H9 (cell line): ENCODE measurements around the gene NTPCR. TPM values are rescaled to one million over a fixed set of nuclear protein-coding genes. Genes with fewer than 3 reads are reported as not detected.

ENCODE experiments used
- DNase-seq: peaks from one replicate; pipeline ENCODE4 v3.0.0-alpha.2; 2017
- H2AFZ ChIP-seq: one replicate; pipeline ENCODE4 v1.6.1; 2013; ENCODE audit warnings: mild to moderate bottlenecking, low read length, control low read depth, moderate library complexity
- H2AK5ac ChIP-seq: 2 replicates; pipeline ENCODE4 v1.6.1; 2013; ENCODE audit warnings: low read length, control low read depth, mixed read lengths; ENCODE audit not compliant: insufficient read length
- H2BK120ac ChIP-seq: one replicate; pipeline ENCODE4 v1.6.1; 2013; ENCODE audit warnings: low read depth, mild to moderate bottlenecking, low read length, control low read depth, inconsistent platforms; ENCODE audit not compliant: poor library complexity, severe bottlenecking
- H2BK12ac ChIP-seq: 2 replicates; pipeline ENCODE4 v1.6.1; 2013; ENCODE audit warnings: low read length, control low read depth, mixed read lengths, low read depth; ENCODE audit not compliant: insufficient read length
- H2BK15ac ChIP-seq: 2 replicates; pipeline ENCODE4 v1.6.1; 2013; ENCODE audit warnings: low read depth, low read length, control low read depth
- H2BK20ac ChIP-seq: one replicate; pipeline ENCODE4 v1.6.1; 2013; ENCODE audit warnings: low read depth, mild to moderate bottlenecking, low read length, control low read depth, inconsistent platforms; ENCODE audit not compliant: poor library complexity, severe bottlenecking
- H2BK5ac ChIP-seq: 2 replicates; pipeline ENCODE4 v1.6.1; 2013; ENCODE audit warnings: low read length, control low read depth, mixed read lengths; ENCODE audit not compliant: insufficient read length
- H3K14ac ChIP-seq: 2 replicates; pipeline ENCODE4 v1.6.1; 2013; ENCODE audit warnings: low read length, control low read depth; ENCODE audit not compliant: insufficient read depth
- H3K18ac ChIP-seq: 2 replicates; pipeline ENCODE4 v1.6.1; 2013; ENCODE audit warnings: low read depth, mild to moderate bottlenecking, mixed read lengths, low read length, control low read depth; ENCODE audit not compliant: insufficient read length
- H3K23ac ChIP-seq: 2 replicates; pipeline ENCODE4 v1.6.1; 2013; ENCODE audit warnings: low read length, control low read depth, mixed read lengths, low read depth; ENCODE audit not compliant: insufficient read length
- H3K23me2 ChIP-seq: 2 replicates; pipeline ENCODE4 v1.6.1; 2013; ENCODE audit warnings: low read depth, mild to moderate bottlenecking, mixed read lengths, low read length, control low read depth; ENCODE audit not compliant: insufficient read length, poor library complexity, severe bottlenecking
- H3K27ac ChIP-seq: 2 replicates; pipeline ENCODE4 v1.5.1; 2013; ENCODE audit warnings: low read length, control low read depth, mixed read lengths, low read depth; ENCODE audit not compliant: insufficient read length
- H3K27me3 ChIP-seq: 2 replicates; pipeline ENCODE4 v1.6.1; 2013; ENCODE audit warnings: low read length, control low read depth, inconsistent platforms; ENCODE audit not compliant: insufficient read depth
- H3K4ac ChIP-seq: 2 replicates; pipeline ENCODE4 v1.6.1; 2013; ENCODE audit warnings: low read depth, mild to moderate bottlenecking, control low read depth, inconsistent platforms, low read length, moderate library complexity
- H3K4me1 ChIP-seq: 2 replicates; pipeline ENCODE4 v1.6.1; 2013; ENCODE audit warnings: low read length, control low read depth, inconsistent platforms; ENCODE audit not compliant: insufficient read depth
- H3K4me2 ChIP-seq: 2 replicates; pipeline ENCODE4 v1.6.1; 2013; ENCODE audit warnings: low read length, control low read depth, mixed read lengths; ENCODE audit not compliant: insufficient read length, insufficient read depth
- H3K56ac ChIP-seq: 2 replicates; pipeline ENCODE4 v1.6.1; 2013; ENCODE audit warnings: low read depth, mild to moderate bottlenecking, mixed read lengths, low read length, control low read depth; ENCODE audit not compliant: insufficient read length
- H3K79me1 ChIP-seq: 2 replicates; pipeline ENCODE4 v1.6.1; 2013; ENCODE audit warnings: low read depth, mild to moderate bottlenecking, moderate library complexity, low read length, control low read depth, inconsistent platforms; ENCODE audit not compliant: insufficient read depth, poor library complexity, severe bottlenecking
- H3K79me2 ChIP-seq: 2 replicates; pipeline ENCODE4 v1.6.1; 2013; ENCODE audit warnings: low read length, control low read depth, inconsistent platforms; ENCODE audit not compliant: insufficient read depth
- H3K9ac ChIP-seq: 2 replicates; pipeline ENCODE4 v1.6.1; 2013; ENCODE audit warnings: low read length, control low read depth, mixed read lengths; ENCODE audit not compliant: insufficient read length; ENCODE audit errors: extremely low read depth
- H3K9me3 ChIP-seq: one replicate; pipeline ENCODE4 v1.6.1; 2013; ENCODE audit warnings: low read depth, low read length, inconsistent platforms; ENCODE audit not compliant: control insufficient read depth
- H3T11ph ChIP-seq: one replicate; pipeline ENCODE4 v1.6.1; 2013; ENCODE audit warnings: mild to moderate bottlenecking, low read length, control low read depth, inconsistent platforms
- H4K20me1 ChIP-seq: one replicate; pipeline ENCODE4 v1.6.1; 2013; ENCODE audit not compliant: control insufficient read depth, insufficient read length, insufficient read depth
- H4K5ac ChIP-seq: 2 replicates; pipeline ENCODE4 v1.6.1; 2013; ENCODE audit warnings: low read depth, mild to moderate bottlenecking, mixed read lengths, low read length, control low read depth; ENCODE audit not compliant: insufficient read length
- H4K8ac ChIP-seq: replicated peaks from 2 replicates; pipeline ENCODE4 v1.6.1; 2013; ENCODE audit warnings: low read length, control low read depth, mixed read lengths, low read depth; ENCODE audit not compliant: insufficient read length
- H4K91ac ChIP-seq: 2 replicates; pipeline ENCODE4 v1.6.1; 2013; ENCODE audit warnings: low read depth, mild to moderate bottlenecking, moderate library complexity, mixed read lengths, low read length, control low read depth; ENCODE audit not compliant: insufficient read length
- H3K27ac Mint-ChIP-seq, 3 experiments: 2 replicates in 2 of 3; 3 replicates in 1 of 3; pipeline ENCODE4 v1.8.0; 2020 to 2021; ENCODE audit warnings: mixed read lengths in 3 of 3, mild to moderate bottlenecking in 1 of 3, moderate library complexity in 1 of 3
- H3K27me3 Mint-ChIP-seq: 2 replicates; pipeline ENCODE4 v1.8.0; 2021; ENCODE audit warnings: low read depth, mild to moderate bottlenecking, moderate library complexity, mixed read lengths
- H3K36me3 Mint-ChIP-seq, 3 experiments: 2 replicates in 2 of 3; 3 replicates in 1 of 3; pipeline ENCODE4 v1.8.0; 2020 to 2021; ENCODE audit warnings: low read depth in 3 of 3, mixed read lengths in 3 of 3; ENCODE audit not compliant: insufficient read depth in 1 of 3
- H3K4me1 Mint-ChIP-seq, 2 experiments: 2 replicates each; pipeline ENCODE4 v1.8.0; 2020; ENCODE audit warnings: mixed read lengths in 2 of 2
- H3K4me3 Mint-ChIP-seq, 2 experiments: 2 replicates in 1 of 2; 3 replicates in 1 of 2; pipeline ENCODE4 v1.8.0; 2020 to 2021; ENCODE audit warnings: mild to moderate bottlenecking in 2 of 2, mixed read lengths in 2 of 2, moderate library complexity in 1 of 2
- H3K9me3 Mint-ChIP-seq, 2 experiments: 2 replicates in 1 of 2; 3 replicates in 1 of 2; pipeline ENCODE4 v1.8.0; 2020; ENCODE audit warnings: mild to moderate bottlenecking in 2 of 2, mixed read lengths in 2 of 2, moderate library complexity in 1 of 2
- CTCF ChIP-seq: fragments of 200-600 bp; sonication (generic); conservative IDR thresholded peaks from 3 replicates; pipeline ENCODE4 v1.8.0; 2021; ENCODE audit warnings: antibody characterized with exemption, mild to moderate bottlenecking
- WGBS: extraction: QIAGEN DNeasy Blood & Tissue Kit; methylation state at CpG from one replicate; pipeline ENCODE4 v1.1.7; 2013; ENCODE audit warnings: missing lambda C conversion rate, low lambda C conversion rate, mixed read lengths; ENCODE audit not compliant: insufficient read length; ENCODE audit errors: extremely low coverage; 5-methylcytosine and 5-hydroxymethylcytosine counted together
- total RNA-seq: library from RNA; stranded (reverse); gene quantifications from 2 replicates; pipeline ENCODE4 v1.2.1, GENCODE V29; 2021

Gene NTPCR
- total RNA-seq, 1 experiment from 2014 or later = 87.4 TPM

- Histone ChIP-seq H3K27me3 (no peaks in the 10 kb centered on the region), H3K4me1 (no peaks in the 10 kb centered on the region), H3K79me1 (no peaks in the 10 kb centered on the region), H4K5ac (no peak overlapping the region), H3K9me3 (no peaks in the 10 kb centered on the region), H2BK5ac (no peak overlapping the region), H3K9ac (no peak overlapping the region), H3K27ac (no peak overlapping the region), H2BK12ac (no peak overlapping the region), H3K79me2 (no peaks in the 10 kb centered on the region), H2AK5ac (no peak overlapping the region), H4K8ac (no peak overlapping the region), H4K20me1 (no peaks in the 10 kb centered on the region), H3K23ac (no peak overlapping the region), H2BK120ac (no peak overlapping the region), H3K56ac (no peak overlapping the region), H2BK15ac (no peak overlapping the region), H3K4ac (no peak overlapping the region), H3K4me2 (no peak overlapping the region), H3K14ac (no peak overlapping the region), H3K18ac (no peak overlapping the region), H3K23me2 (no peaks in the 10 kb centered on the region), H4K91ac (no peak overlapping the region), H3T11ph (no peak overlapping the region), H2BK20ac (no peak overlapping the region), H2AFZ (no peak overlapping the region)
- DNase-seq = no peak
- no CpG with 5 or more reads among the region's 3 CpGs for WGBS
- H3K27me3 Mint-ChIP-seq = no peaks in the 10 kb centered on the region
- no peak for TF ChIP-seq CTCF
- peaks cover 12 to 14% of the 10 kb centered on the region in 2 experiments for H3K4me1 Mint-ChIP-seq
- H3K4me3 Mint-ChIP-seq = no peak overlapping the region
- no peaks in the 10 kb centered on the region for H3K9me3 Mint-ChIP-seq
- no peak overlapping the region for H3K27ac Mint-ChIP-seq
- peaks cover 0 to 5% (median 3%) of the 10 kb centered on the region in 3 experiments; a peak in 4 of 7 replicates for H3K36me3 Mint-ChIP-seq
Measured at GRCh38 chr1:233031521-233031920, 81.1 kb downstream of the NTPCR start.
